Stimulated activated CD4-positive, alpha-beta T cell treated with anti-CD3 and anti-CD28 coated beads, Interleukin-2, amount 100 ng/mL, for 4 hours (primary cell): Measurements from ENCODE around the gene COL9A3.
A peak's percentile ranks its signal among the peaks of the same experiment; 100 is the strongest.

Experiments
- DNase-seq: peaks from one replicate; pipeline ENCODE4 v3.0.0-alpha.2; 2020; ENCODE audit warnings: low read depth

COL9A3 gene

GRCh38 chr20:62816884-62817873 is at the start of gene COL9A3:
Gene COL9A3, plus strand, starts transcription at chr20:62817050. Its CDS starts 15 bp downstream, at chr20:62817065.
- DNase-seq = no peak

DNA sequence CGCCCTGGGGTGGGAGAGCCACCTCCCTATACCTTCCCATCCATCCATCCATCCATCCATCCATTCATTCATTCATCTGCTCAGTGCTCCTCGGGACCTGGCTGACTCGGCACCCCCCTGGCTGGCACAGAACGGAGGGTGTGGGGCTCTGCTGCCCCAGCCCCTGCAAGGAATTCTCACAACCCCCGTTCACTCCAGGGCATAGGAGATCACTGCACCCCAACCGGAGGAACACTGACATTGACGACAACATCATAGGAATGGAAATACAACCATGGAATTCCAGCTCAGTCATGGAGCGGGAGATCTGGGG is 48.7 kb upstream of the COL9A3 start:
- no peak for DNase-seq

DNA sequence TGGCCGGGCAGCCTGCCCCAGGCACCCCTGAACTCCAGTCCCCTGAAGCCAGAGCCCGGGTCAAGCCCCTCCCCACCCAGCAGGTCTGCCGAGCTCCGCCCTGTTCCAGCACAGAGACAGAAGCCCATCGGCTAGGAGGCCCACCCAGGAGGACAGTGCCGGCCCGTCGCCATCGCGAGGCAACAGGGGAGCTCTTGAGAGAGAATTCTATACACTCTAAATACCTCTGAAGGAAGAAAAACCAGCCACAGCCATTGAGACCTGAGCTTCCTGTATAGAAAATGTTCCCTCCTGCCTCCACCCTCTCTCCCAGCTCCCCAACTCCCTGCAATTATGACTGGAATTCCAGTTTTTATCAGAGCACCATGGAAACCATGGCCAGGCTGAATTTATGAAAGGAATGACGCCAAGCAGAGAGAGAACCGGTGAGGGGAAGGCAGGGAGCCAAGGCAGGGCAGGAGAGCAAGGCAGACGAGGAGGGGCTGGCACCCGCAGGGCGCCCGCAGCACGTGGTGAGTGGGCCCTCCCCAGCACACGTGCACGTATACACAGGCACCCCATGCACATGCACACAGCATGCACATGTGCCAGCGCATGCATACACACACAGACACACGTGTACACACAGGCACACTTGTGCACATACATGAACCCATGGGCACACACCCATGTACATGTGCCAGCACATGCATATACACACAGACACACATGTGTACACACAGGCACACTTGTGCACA is 48.1 kb upstream of the COL9A3 start:
- DNase-seq = no peak

- DNase-seq = no peak
Measured at GRCh38 chr20:62769346-62770071, 47.3 kb upstream of the COL9A3 start.

- no peak for DNase-seq
Measured at GRCh38 chr20:62770111-62770910, 46.5 kb upstream of the COL9A3 start.

- no peak for DNase-seq
Measured at GRCh38 chr20:62770916-62771315, 45.9 kb upstream of the COL9A3 start.

GRCh38 chr20:62771396-62772102 is 45.3 kb upstream of the COL9A3 start:
- no peak for DNase-seq

DNA sequence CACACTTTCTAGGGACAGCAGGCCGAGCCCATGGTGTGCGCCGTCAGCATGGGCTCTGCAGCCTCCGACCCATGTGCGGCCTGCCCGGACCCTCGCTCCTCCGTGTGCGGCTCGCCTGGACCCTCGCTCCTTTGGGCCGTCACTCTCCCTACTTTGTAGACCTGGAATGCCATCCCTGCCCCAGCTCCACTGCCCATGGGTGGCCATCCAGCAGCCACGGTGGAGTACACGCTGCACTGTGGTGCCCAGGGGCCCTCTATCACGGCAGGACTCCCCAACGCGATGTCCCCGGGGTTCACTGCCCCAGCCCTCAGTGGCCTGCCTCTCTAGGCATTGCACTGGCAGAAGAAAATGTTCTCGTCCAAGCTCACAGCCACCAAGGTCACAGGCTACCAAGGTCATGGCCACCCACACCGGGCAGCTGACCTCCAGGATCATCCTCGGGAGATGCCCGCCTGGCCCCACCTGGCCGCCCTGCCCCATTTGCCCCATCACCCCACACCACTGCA is 44.7 kb upstream of the COL9A3 start:
- no peak for DNase-seq

DNA sequence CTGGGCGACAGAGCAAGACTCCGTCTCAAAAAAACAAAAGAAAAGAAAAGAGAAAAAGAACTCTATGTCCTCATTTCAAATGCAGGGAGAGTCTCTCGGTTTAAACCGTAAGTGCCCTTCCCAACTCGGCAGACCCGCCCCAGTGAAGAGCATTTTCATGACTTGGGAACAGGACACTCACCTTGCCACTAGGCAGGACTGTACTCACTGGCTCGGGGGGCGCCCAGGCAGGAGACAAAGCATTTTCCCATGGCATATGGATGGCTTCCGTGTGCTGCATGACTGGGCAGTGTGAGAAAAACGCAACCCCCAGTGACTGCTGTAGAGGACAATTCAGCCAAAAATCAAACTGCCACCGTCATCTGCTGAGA is 44.2 kb upstream of the COL9A3 start:
- no peak for DNase-seq

- DNase-seq = no peak
Measured at GRCh38 chr20:62772990-62773844, 43.6 kb upstream of the COL9A3 start.

- DNase-seq = no peak
Measured at GRCh38 chr20:62773845-62774714, 42.8 kb upstream of the COL9A3 start.

DNA sequence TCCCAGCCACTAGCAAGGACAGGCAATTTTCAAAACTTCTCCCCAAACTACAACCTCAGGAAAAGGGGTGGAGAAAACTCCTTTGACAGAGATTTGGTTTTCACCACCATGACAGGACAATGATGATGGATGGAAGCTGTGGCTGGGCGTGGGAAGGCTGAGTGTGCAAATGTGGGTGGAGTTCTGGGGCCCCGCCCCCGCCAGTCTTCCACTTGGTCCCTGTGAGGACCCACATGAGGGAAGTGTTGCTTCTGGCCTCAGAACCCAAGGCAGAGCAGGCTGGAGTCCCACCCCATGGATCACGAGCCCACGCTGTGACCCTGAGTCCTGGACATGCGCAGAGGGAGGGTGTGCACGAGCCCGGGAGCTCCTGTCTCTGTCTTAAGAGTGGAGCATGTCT is 42.1 kb upstream of the COL9A3 start:
- no peak for DNase-seq

GRCh38 chr20:62775206-62775605 is 41.6 kb upstream of the COL9A3 start:
- DNase-seq = no peak

- no peak for DNase-seq
Measured at GRCh38 chr20:62776035-62776691, 40.7 kb upstream of the COL9A3 start.

GRCh38 chr20:62776692-62777527 is 39.9 kb upstream of the COL9A3 start:
- peak; percentile 57 for DNase-seq

DNA sequence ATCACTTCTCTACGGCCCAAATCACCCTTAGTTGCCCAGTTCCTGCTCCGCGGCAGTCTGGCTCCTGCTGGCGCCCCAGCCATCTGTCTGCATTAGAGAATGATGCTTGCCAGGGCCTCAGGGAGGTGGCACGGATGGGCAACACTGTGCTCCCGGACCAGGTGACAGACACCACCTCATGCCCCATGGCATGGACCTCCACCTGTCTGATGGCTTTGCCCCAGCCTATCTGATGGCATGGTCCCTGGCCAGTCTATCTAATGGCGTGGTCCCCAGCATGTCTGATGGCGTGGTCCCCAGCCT is 39.4 kb upstream of the COL9A3 start:
- DNase-seq = no peak

DNA sequence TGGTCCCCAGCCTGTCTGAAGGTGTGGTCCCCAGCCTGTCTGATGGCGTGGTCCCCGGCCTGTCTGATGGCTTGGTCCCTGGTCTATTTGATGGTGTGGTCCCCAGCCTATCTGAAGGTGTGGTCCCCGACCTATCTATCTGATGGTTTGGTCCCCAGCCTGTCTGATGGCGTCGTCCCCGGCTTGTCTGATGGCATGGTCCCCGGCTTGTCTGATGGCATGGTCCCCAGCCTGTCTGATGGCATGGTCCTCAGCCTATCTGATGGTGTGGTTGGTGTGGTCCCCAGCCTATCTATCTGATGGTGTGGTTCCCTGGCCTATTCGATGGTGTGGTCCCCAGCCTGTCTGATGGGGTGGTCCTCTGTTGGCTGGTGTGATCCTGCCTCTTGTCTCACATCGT is 38.8 kb upstream of the COL9A3 start:
- DNase-seq = no peak
